SK-MEL-5 (cell line): Measurements from ENCODE around the gene PADI4. TPM values are rescaled to one million over a fixed set of nuclear protein-coding genes. Genes with fewer than 3 reads are reported as not detected.
"Not testable (repeated sequence)": the region's sequence is repeated elsewhere in the genome, so short reads cannot be mapped to it uniquely, and the experiment has no call there.

Experiments
- DNase-seq: peaks from one replicate; pipeline ENCODE4 v3.0.0-alpha.2; 2016; ENCODE audit warnings: low read depth, low spot score
- in situ Hi-C: cut with HindIII; loops from 2 replicates; pipeline ENCODE4 v1.10.0; 2016; ENCODE audit warnings: low sequenced_read_pairs, high pct_unique_total_duplicates, low pct_unique_long_range_greater_than_20kb
- total RNA-seq: library from RNA; depleted of rRNA; stranded (reverse); fragments of >200 nt; shearing (Covaris generic); gene quantifications from 2 replicates; pipeline ENCODE4 v1.2.3, GENCODE V29; 2014

The PADI4 gene
- total RNA-seq, 1 experiment from 2014 or later = not detected

DNA sequence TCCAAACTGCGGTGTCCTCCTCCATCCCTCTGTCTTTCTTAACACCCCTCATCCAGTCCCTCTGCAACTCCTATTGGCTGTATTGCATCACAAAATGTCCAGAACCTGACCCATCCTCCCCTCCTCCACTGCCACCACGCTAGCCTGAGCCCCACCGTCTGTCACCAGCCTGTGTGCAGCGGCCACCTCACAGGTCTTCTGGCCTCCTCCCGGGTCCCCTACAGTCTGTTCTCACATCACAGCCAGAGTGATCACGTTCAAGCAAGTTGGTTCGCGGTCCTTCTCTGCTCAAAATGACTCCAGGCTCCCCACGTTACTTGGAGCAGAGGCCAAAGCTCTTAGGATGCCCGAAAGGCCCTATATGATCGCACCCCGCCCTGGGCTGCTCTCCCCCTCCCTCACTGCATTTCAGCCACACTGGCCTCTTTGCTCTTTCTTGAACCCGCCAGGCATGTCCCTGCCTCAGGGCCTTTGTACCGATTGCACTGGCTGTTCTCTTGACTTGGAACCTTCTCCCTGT, 2.4 kb upstream of the PADI4 start:
- in situ Hi-C loops = no loop called here
- DNase-seq = no peak

DNA sequence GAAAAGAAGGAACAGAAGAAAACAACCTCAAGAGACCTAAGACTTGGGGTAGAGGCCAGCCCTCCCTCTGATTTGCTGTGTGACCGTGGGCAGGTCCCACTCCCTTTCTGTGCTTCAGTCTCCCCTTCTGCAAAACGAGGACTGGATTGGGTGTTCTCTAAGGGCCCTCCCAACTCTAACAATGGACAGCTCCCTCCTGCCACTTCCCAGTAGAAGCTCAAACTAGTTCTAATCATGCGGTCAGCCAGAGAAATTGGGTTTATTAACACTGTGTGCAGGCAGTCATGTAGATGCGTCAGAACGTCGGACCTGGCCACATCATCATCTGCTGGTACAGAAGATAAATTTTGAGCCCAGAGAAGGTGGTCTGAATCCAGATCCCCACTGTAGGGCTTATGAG, 1.6 kb upstream of the PADI4 start:
- no peak for DNase-seq
- in situ Hi-C loops = no loop called here

DNA sequence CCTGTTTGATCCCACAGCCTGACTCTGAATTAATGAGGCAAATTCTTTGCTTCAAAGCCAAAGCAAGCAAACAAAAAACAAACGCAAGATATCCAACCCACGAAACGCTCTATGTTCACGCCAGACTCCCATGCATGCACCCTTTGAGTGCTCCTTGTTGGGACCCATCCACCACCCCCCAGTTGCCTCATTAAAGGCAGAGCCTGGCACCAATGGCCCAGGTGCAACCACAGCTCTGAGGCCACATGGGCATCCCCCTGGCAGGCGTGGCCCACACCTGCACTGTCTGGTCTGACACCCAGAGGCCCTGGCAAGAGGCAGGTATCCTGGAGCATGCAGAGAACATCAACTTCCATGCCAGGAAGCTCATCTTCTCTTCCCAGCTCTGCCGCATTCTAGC, 1.1 kb upstream of the PADI4 start:
- DNase-seq = no peak
- in situ Hi-C loops = no loop called here

DNA sequence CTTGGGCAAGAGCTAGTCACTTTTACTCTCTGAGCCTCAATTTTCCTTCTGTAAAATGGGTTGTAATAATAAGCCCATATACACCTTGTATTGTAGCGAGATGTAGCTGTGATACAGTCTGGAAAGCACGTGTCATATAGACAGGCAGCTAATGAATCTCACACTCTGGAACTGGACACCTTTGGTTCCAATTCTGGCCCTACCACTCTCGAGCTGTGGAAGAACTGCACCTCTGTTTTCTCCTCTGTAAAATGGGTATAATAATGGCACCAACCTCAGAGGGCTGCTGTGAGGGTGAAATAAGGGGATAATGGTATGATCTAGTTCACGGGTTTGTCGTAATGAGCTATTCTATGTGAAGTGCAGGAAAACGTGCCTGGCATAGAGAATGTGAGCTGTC, 668 bp upstream of the PADI4 start:
- in situ Hi-C loops = no loop called here
- DNase-seq = no peak

DNA sequence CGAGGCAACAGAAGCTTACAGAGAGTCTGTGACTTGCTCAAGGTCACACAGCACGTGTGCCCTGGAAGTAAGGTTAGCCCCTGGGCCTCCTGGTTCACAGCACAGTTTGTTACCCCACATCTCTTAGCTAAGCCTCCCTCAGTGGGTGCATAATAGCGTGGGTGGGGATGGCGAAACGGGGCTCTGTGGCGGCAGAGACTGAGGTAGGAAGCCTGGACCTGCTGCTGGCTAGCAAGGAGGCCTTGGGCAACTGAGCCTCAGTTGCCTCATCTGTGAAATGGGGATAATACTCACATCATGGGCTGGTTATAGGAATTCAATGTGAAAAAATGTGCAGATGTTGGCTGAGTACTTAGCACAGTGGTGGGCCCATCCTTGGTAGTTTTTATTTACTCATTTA, 596 bp downstream of the PADI4 start:
- no peak for DNase-seq
- in situ Hi-C loops = no loop called here

DNA sequence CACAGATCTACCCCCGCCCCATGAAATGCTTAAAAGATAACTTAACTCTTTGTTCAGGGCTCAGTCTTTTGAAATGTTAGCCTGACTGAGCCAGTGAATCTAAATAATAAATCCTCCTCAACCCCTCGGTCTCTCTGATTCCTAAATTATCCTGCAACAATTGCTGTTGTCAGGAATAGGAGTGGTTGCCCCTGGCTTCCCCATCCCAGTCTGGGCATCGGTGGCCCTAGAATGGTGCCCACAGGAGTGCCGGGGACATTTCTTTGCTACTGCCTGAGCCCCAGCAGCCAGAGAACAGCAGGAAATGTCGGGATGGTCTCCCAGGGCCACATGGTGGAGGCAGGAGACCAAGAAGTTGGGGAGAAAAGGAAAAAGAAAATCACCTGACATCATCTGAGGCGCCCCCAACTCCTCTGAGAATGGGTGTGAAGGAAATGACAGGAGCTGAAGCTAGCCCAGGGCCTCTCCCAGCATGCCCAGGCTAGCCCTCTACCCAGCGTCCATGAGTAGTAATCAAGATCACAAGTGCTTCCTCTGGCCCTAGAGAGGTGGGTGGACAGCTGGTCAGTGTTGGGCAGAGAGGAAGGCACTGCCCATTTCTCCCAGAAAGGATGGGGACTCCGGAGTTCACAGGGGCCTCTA, 1.6 kb downstream of the PADI4 start:
- in situ Hi-C loops = no loop called here

DNA sequence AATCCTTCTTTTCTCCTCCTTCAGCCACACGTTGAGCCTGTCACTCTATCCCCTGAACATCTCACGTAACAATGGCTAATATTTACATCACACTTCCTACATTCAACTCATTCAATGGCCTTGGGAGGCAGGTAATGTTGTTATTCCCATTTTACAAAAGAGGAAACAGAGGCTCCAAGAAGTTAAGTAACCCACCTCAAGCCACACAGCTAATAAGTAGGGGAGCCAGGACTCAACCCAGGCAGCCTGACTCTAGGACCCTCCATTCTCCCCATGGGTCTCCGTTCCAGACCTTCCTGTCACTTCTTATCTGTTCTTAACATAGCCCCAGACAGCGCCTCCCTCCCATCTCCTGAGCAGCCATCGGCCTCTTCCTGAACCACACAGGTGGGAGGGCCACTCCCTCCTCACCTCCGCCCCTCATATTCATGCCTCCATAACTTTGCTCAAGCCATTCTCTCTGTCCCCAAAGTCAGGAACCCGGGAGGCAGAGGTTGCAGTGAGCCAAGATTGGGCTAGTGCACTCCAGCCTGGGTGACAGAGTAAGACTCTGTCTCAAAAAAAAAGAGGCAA, 2.2 kb downstream of the PADI4 start:
- DNase-seq = no peak
- in situ Hi-C loops = no loop called here

More for the DNA sequence above, 1.6 kb downstream of the PADI4 start:
- no peak for DNase-seq

DNA sequence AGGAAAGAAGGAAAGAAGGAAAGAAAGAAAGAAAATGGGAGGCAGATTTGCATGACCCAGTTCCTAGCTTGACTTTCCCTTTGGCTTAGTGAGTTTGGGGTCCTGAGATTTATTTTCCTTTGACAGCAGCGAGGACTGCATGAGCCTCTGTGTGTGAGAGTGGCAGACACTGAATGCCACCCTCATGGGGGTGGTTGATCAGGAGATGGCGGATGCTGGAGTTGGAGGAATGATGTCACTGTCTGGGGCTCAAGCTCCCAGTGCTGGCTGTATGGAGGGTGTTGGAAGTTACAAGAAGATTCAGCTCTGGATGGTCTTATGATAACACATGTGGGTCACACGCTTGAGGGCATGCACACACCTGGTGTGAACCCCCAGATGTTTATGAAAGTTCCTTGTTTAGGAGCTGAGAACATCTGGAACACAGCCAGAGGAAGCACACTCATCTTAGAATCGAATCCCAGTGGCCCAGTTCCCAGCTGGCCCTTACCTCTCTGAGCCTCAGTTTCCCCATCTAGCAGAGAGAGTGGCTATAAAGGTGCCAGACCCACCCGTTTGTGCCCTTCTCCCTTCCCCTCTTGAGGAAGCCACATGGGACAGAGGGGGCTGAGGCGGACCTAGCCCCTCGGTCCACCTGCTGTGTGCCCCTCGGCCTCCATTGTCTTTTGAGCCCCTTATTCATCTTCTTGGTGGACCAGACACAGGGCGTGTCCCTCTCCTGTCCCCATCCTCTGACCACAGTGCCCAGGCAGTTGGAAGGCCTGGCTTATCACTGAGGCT, 5.7 kb downstream of the PADI4 start:
- no peak for DNase-seq

DNA sequence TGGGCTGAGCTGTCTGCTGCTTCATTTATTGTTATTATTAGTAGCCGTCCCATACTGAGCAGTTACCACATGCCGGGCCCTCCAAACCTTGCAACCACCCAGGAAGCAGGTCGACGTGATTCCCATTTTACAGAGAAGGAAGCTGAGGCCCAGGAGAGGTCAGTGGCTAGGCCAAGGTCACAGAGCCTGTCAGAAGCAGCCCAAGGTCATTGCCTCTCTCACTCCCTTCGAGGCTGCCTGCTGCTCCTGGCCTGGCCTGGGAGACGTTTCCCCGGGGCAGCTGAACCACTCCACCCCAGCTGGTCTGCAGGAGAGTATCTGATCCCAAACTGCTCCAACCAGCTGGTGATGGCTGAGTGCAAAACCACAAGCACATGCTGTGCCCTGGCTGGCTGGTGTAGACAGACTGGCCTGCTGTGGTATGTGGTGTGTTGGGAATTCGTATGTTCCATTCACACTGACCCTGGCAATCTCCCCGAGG, 6.5 kb downstream of the PADI4 start:
- no peak for DNase-seq
- in situ Hi-C loops = no loop called here

More for the DNA sequence above, 5.7 kb downstream of the PADI4 start:
- in situ Hi-C loops = no loop called here

DNA sequence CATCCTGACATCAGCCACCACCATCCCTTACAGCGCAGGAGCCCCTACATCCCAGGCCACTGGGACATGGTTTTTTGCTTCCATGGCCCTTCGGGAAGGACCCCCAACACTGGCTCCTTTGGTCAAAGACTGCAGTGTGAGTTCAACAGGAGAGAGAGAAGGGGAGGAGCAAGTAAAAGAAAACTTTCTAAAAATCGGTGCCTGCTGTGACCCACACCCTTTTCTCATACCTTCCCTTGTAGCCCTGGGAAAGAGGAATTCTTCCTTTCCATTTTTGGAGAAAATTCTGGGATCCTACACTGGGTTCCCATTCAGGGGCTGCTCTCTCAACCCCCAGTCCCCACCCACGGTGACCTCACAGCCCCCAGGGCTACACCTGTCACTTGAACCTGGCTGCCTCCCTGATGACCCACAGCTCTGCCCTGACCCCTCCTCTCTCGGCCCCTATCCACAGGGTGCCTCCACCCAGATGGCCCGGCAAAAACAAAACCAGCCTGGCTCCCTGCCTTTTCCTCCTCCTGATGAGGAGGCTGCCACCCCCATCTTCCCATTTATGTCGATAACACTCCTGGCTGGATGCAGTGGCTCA, 7.6 kb downstream of the PADI4 start:
- in situ Hi-C loops = no loop called here
- DNase-seq = no peak

DNA sequence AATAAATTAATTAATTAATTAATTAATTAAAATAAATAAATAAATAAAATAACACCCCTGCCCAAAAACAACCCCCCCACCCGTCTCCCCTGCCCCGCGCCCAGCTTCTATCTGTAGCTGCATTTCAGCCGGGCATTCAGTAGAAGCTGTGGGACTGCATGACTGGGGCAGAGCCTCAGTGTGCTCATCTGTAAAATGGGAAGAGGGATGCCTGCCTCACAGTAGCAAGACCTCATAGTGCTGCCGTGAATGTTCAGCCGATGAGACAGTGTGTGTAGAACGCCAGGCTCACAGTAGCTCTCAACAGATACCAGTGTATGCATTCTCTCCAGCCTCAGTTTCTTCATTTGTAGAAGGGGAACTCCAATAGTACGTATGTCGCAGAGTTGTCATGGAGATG, 8.7 kb downstream of the PADI4 start:
- DNase-seq = no peak
- in situ Hi-C loops = no loop called here

DNA sequence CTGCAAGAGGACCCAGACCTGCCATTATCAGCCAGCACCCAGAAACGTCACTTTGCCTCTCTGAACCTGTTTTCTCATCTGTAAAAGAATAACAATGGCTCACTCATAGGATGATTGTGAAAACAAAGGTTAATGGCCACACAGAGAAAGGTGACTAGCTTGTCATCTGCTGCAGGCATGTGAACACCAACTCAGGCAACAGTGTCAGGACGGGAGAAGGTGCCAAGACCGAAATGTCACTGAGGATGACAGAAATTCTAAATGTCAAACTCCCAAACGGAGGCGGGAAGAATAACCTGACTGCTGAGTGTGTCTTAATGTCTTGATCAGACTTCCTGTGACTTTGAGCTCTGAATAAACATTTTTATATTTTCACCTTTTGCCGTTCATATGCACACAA, 10.3 kb downstream of the PADI4 start:
- in situ Hi-C loops = no loop called here
- no peak for DNase-seq

DNA sequence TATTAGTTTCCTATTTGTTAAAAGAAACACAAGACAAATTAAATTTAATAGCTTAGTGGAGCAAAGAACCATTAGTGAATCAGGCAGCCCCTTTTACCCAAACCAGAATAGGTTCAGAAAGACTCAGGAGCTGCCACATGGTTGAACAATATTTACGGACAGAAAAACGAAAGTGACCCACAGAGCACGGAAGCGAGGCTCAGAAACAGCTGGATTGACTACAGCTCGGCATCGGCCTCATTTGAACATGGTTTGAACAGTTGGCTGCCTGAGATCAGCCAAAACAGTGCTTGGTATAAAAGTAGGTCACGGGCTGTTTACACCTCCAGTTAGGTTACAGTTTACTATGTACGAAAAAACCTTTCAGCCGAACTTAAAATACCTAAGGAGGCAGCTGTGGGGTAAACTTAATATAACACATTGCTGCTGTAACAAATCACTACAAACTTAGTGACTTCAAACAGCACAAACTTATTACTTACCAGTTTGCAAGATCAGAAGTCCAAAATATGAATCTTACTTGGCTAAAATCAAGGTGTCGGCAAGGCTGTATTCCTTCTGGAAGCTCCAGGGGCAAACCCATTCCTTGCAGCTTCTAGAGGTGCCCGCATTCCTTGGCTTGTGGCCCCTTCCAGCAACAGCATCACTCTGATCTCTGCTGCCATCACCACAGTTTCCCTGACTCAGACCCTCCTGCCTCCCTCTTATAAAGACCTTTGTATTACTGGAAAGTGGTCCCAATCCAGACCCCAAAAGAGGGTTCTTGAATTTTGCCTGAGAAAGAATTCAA, 11.8 kb downstream of the PADI4 start:
- in situ Hi-C loops = no loop called here
- DNase-seq = no peak

DNA sequence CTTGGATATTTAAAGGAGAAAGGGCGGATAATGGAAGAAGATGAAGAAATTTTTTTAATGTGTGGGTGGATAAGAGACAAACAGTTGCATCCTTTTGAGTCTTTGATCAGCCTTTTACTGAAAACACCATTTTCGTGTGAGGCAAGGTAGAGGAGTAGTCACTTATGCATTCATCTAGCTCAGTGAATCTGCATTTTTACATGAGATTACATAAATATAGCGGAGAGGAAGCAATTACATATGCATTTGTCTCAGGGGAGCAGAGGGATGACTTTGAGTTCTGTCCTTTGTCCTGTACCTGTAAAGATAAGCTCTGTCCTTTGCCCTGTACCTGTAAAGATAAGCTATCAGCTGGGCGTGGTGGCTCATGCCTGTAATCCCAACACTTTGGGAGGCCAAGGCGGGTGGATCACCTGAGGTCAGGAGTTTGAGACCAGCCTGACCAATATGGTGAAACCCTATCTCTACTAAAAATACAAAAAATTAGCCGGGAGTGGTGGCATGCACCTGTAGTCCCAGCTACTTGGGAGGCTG, 13.9 kb downstream of the PADI4 start:
- in situ Hi-C loops = not testable (repeated sequence)

DNA sequence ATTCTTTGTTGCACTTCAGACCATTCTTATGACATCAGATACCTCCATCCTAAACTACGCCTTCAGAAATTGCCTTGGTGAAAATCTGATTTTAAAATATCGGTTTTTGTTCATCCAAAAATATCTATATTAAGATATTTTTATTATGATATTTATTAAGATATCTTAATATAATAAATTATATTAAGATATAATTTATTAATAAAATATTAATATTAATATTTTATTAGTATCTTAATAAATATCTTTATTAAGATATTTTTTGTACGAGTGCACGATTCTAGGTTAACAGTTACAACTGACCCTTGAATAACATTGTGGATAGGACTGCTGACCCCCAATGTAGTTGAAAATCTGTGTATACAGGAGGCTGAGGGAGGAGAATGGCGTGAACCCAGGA, 20.9 kb downstream of the PADI4 start:
- no peak for DNase-seq
- in situ Hi-C loops = no loop called here

More for the DNA sequence above, 13.9 kb downstream of the PADI4 start:
- not testable (repeated sequence) for DNase-seq

DNA sequence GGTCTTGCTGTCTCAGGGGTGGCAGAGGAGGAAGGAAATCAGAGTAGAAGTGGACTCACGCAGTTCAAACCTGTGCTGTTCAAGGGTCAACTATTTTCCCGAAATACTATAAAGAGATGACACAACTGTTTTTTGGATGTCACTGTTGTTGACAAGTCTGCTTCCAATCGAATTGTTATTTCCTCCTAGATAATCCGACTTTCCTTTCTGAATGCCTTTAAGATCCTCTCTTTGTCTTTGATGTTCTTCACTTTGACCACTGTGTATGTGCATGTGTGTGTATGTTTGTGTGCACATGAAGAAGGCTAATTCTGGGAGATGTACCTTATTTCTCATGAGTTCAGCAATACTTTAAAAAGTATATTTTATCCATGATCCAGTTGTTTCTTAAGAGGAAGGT, 21.6 kb downstream of the PADI4 start:
- no peak for DNase-seq
- in situ Hi-C loops = no loop called here

DNA sequence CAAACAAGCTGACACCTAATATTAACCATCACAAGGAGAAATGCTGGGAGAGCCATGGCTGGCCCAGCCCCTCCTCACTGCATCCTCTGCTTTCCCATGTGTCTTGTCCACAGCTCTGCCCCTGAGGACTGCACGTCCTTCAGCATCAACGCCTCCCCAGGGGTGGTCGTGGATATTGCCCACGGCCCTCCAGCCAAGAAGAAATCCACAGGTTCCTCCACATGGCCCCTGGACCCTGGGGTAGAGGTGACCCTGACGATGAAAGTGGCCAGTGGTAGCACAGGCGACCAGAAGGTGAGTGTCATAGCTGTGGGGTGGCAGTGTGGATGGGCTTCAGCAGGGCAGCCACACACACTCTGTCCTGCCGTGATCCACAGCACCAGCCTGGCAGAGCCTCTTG, 22.9 kb downstream of the PADI4 start:
- DNase-seq = no peak
- in situ Hi-C loops = no loop called here
